ENCODE results near the gene EPS8L2.

The EPS8L2 gene

GRCh38 chr11:705646-706438, at the start of gene EPS8L2:
Gene EPS8L2, plus strand, starts transcription at chr11:706231. Its CDS starts 3,177 bp downstream, at chr11:709408.
- no peak for DNase-seq (ENCODE audit: low spot score)

GRCh38 chr11:656426-656825, 49.6 kb upstream of the EPS8L2 start:
- DNase-seq (ENCODE audit: low spot score) = no peak

GRCh38 chr11:656866-657265, 49.2 kb upstream of the EPS8L2 start:
- no peak for DNase-seq (ENCODE audit: low spot score)

- DNase-seq (ENCODE audit: low spot score) = no peak
Observed at GRCh38 chr11:657691-658126, 48.3 kb upstream of the EPS8L2 start.

GRCh38 chr11:659532-660085, 46.4 kb upstream of the EPS8L2 start:
- DNase-seq (ENCODE audit: low spot score) = no peak

- DNase-seq (ENCODE audit: low spot score) = no peak
Observed at GRCh38 chr11:660281-660680, 45.8 kb upstream of the EPS8L2 start.

GRCh38 chr11:660681-661444, 45.2 kb upstream of the EPS8L2 start:
- no peak for DNase-seq (ENCODE audit: low spot score)

- peak; percentile 58 for DNase-seq (ENCODE audit: low spot score)
Observed at GRCh38 chr11:662689-663274, 43.2 kb upstream of the EPS8L2 start.

GRCh38 chr11:665062-665703, 40.8 kb upstream of the EPS8L2 start:
- DNase-seq (ENCODE audit: low spot score) = no peak

- DNase-seq (ENCODE audit: low spot score) = no peak
Observed at GRCh38 chr11:665704-666281, 40.2 kb upstream of the EPS8L2 start.

- DNase-seq (ENCODE audit: low spot score) = no peak
Observed at GRCh38 chr11:673866-674265, 32.2 kb upstream of the EPS8L2 start.

- no peak for DNase-seq (ENCODE audit: low spot score)
Observed at GRCh38 chr11:674406-674805, 31.6 kb upstream of the EPS8L2 start.

- DNase-seq (ENCODE audit: low spot score) = no peak
Observed at GRCh38 chr11:678297-678696, 27.7 kb upstream of the EPS8L2 start.

- no peak for DNase-seq (ENCODE audit: low spot score)
Observed at GRCh38 chr11:679271-680207, 26.5 kb upstream of the EPS8L2 start.

GRCh38 chr11:680476-680875, 25.6 kb upstream of the EPS8L2 start:
- DNase-seq (ENCODE audit: low spot score) = no peak

GRCh38 chr11:680970-681369, 25.1 kb upstream of the EPS8L2 start:
- DNase-seq (ENCODE audit: low spot score) = no peak

GRCh38 chr11:686451-687243, 19.4 kb upstream of the EPS8L2 start:
- DNase-seq (ENCODE audit: low spot score) = no peak

- no peak for DNase-seq (ENCODE audit: low spot score)
Observed at GRCh38 chr11:687751-688150, 18.3 kb upstream of the EPS8L2 start.

- no peak for DNase-seq (ENCODE audit: low spot score)
Observed at GRCh38 chr11:688681-689080, 17.4 kb upstream of the EPS8L2 start.

- DNase-seq (ENCODE audit: low spot score) = no peak
Observed at GRCh38 chr11:689625-690024, 16.4 kb upstream of the EPS8L2 start.

Data from NAMALWA (cell line).